Measurements from ENCODE around the gene KRTAP16-1. TPM values are rescaled to one million over a fixed set of nuclear protein-coding genes. Genes with fewer than 3 reads are reported as not detected.
A peak's percentile ranks its signal among the peaks of the same experiment; 100 is the strongest.

The KRTAP16-1 gene
- total RNA-seq, 2 donors from 2014 or later, result not detected

GRCh38 chr17:41333098-41333497 is 24.0 kb upstream of the KRTAP16-1 start:
- no peak for TF ChIP-seq CTCF (conservative IDR thresholded peaks at IDR 0.05)
- H3K27me3 ChIP-seq (ENCODE audit: control insufficient read depth, insufficient read depth, low read length, poor library complexity, severe bottlenecking), result no peaks in the 10 kb centered on the region
- H3K27ac ChIP-seq (ENCODE audit: low read depth, low read length), result no peak overlapping the region
- no peak overlapping the region for H3K4me3 ChIP-seq (ENCODE audit: low read length)
- H3K9ac ChIP-seq (ENCODE audit: extremely low read depth, low read length, poor library complexity, severe bottlenecking), result no peak overlapping the region
- Mint-ChIP-seq H3K4me1 (peaks cover 16% of the 10 kb centered on the region), H3K9me3 (peaks cover 15% of the 10 kb centered on the region), H3K36me3 (ENCODE audit: low read depth) (no peaks in the 10 kb centered on the region), H3K27me3 (ENCODE audit: insufficient read depth) (peaks cover 4% of the 10 kb centered on the region), H3K4me3 (no peak overlapping the region), H3K27ac (no peak overlapping the region)
- peak; percentile 41 for DNase-seq
- peaks cover 4% of the 10 kb centered on the region for H3K4me1 ChIP-seq (ENCODE audit: control insufficient read depth, insufficient read depth, low read length)
- H3K36me3 ChIP-seq (ENCODE audit: control insufficient read depth, insufficient read depth, low read length), result no peaks in the 10 kb centered on the region
- H3K9me3 ChIP-seq (ENCODE audit: control insufficient read depth, low read length), result no peaks in the 10 kb centered on the region
- WGBS, 2 experiments (ENCODE audit: insufficient coverage in 1 of 2, insufficient read length in 1 of 2), result 94% methylated on average over 5 of the region's 5 CpGs

GRCh38 chr17:41332239-41332638 is 23.1 kb upstream of the KRTAP16-1 start:
- 92 to 95% methylated on average over 2 of the region's 2 CpGs for WGBS, 2 experiments (ENCODE audit: insufficient coverage in 1 of 2, insufficient read length in 1 of 2)
- peaks cover 4% of the 10 kb centered on the region for H3K4me1 ChIP-seq (ENCODE audit: control insufficient read depth, insufficient read depth, low read length)
- H3K9me3 ChIP-seq (ENCODE audit: control insufficient read depth, low read length), result no peaks in the 10 kb centered on the region
- no peaks in the 10 kb centered on the region for H3K27me3 ChIP-seq (ENCODE audit: control insufficient read depth, insufficient read depth, low read length, poor library complexity, severe bottlenecking)
- Mint-ChIP-seq H3K9me3 (peaks cover 14% of the 10 kb centered on the region), H3K27ac (no peak overlapping the region), H3K4me1 (peaks cover 16% of the 10 kb centered on the region), H3K36me3 (ENCODE audit: low read depth) (no peaks in the 10 kb centered on the region), H3K27me3 (ENCODE audit: insufficient read depth) (peaks cover 2% of the 10 kb centered on the region), H3K4me3 (no peak overlapping the region)
- H3K9ac ChIP-seq (ENCODE audit: extremely low read depth, low read length, poor library complexity, severe bottlenecking), result no peak overlapping the region
- no peak overlapping the region for H3K27ac ChIP-seq (ENCODE audit: low read depth, low read length)
- H3K36me3 ChIP-seq (ENCODE audit: control insufficient read depth, insufficient read depth, low read length), result no peaks in the 10 kb centered on the region
- TF ChIP-seq CTCF (conservative IDR thresholded peaks at IDR 0.05), result no peak
- peak; percentile 34 for DNase-seq
- H3K4me3 ChIP-seq (ENCODE audit: low read length), result no peak overlapping the region

- peak; percentile 43 for DNase-seq
- H3K9me3 Mint-ChIP-seq, result peaks cover 10% of the 10 kb centered on the region
- Histone ChIP-seq H3K4me1 (ENCODE audit: control insufficient read depth, insufficient read depth, low read length) (peaks cover 4% of the 10 kb centered on the region), H3K27me3 (ENCODE audit: control insufficient read depth, insufficient read depth, low read length, poor library complexity, severe bottlenecking) (no peaks in the 10 kb centered on the region), H3K4me3 (ENCODE audit: low read length) (no peak overlapping the region), H3K36me3 (ENCODE audit: control insufficient read depth, insufficient read depth, low read length) (no peaks in the 10 kb centered on the region), H3K9ac (ENCODE audit: extremely low read depth, low read length, poor library complexity, severe bottlenecking) (no peak overlapping the region), H3K27ac (ENCODE audit: low read depth, low read length) (no peak overlapping the region), H3K9me3 (ENCODE audit: control insufficient read depth, low read length) (no peaks in the 10 kb centered on the region)
- TF ChIP-seq CTCF (conservative IDR thresholded peaks at IDR 0.05), result no peak
- H3K36me3 Mint-ChIP-seq (ENCODE audit: low read depth), result no peaks in the 10 kb centered on the region
- 83 to 89% methylated on average over 3 to 7 of the region's 7 CpGs for WGBS, 2 experiments (ENCODE audit: insufficient coverage in 1 of 2, insufficient read length in 1 of 2)
- H3K27me3 Mint-ChIP-seq (ENCODE audit: insufficient read depth), result peaks cover 2% of the 10 kb centered on the region
- no peak overlapping the region for H3K27ac Mint-ChIP-seq
- H3K4me3 Mint-ChIP-seq, result no peak overlapping the region
- H3K4me1 Mint-ChIP-seq, result peaks cover 16% of the 10 kb centered on the region
These were observed 22.5 kb upstream of the KRTAP16-1 start for GRCh38 chr17:41331606-41332005.

Data from endodermal cell (in vitro differentiated cells).